H9 (cell line): ENCODE measurements around the gene IL32. TPM values are rescaled to one million over a fixed set of nuclear protein-coding genes. Genes with fewer than 3 reads are reported as not detected.
A peak's percentile ranks its signal among the peaks of the same experiment; 100 is the strongest.

ENCODE experiments used
- DNase-seq: peaks from one replicate; pipeline ENCODE4 v3.0.0-alpha.2; 2017
- H2AFZ ChIP-seq: one replicate; pipeline ENCODE4 v1.6.1; 2013; ENCODE audit warnings: mild to moderate bottlenecking, low read length, control low read depth, moderate library complexity
- H2AK5ac ChIP-seq: 2 replicates; pipeline ENCODE4 v1.6.1; 2013; ENCODE audit warnings: low read length, control low read depth, mixed read lengths; ENCODE audit not compliant: insufficient read length
- H2BK120ac ChIP-seq: one replicate; pipeline ENCODE4 v1.6.1; 2013; ENCODE audit warnings: low read depth, mild to moderate bottlenecking, low read length, control low read depth, inconsistent platforms; ENCODE audit not compliant: poor library complexity, severe bottlenecking
- H2BK12ac ChIP-seq: 2 replicates; pipeline ENCODE4 v1.6.1; 2013; ENCODE audit warnings: low read length, control low read depth, mixed read lengths, low read depth; ENCODE audit not compliant: insufficient read length
- H2BK15ac ChIP-seq: 2 replicates; pipeline ENCODE4 v1.6.1; 2013; ENCODE audit warnings: low read depth, low read length, control low read depth
- H2BK20ac ChIP-seq: one replicate; pipeline ENCODE4 v1.6.1; 2013; ENCODE audit warnings: low read depth, mild to moderate bottlenecking, low read length, control low read depth, inconsistent platforms; ENCODE audit not compliant: poor library complexity, severe bottlenecking
- H2BK5ac ChIP-seq: 2 replicates; pipeline ENCODE4 v1.6.1; 2013; ENCODE audit warnings: low read length, control low read depth, mixed read lengths; ENCODE audit not compliant: insufficient read length
- H3K14ac ChIP-seq: 2 replicates; pipeline ENCODE4 v1.6.1; 2013; ENCODE audit warnings: low read length, control low read depth; ENCODE audit not compliant: insufficient read depth
- H3K18ac ChIP-seq: 2 replicates; pipeline ENCODE4 v1.6.1; 2013; ENCODE audit warnings: low read depth, mild to moderate bottlenecking, mixed read lengths, low read length, control low read depth; ENCODE audit not compliant: insufficient read length
- H3K23ac ChIP-seq: 2 replicates; pipeline ENCODE4 v1.6.1; 2013; ENCODE audit warnings: low read length, control low read depth, mixed read lengths, low read depth; ENCODE audit not compliant: insufficient read length
- H3K23me2 ChIP-seq: 2 replicates; pipeline ENCODE4 v1.6.1; 2013; ENCODE audit warnings: low read depth, mild to moderate bottlenecking, mixed read lengths, low read length, control low read depth; ENCODE audit not compliant: insufficient read length, poor library complexity, severe bottlenecking
- H3K27ac ChIP-seq: 2 replicates; pipeline ENCODE4 v1.5.1; 2013; ENCODE audit warnings: low read length, control low read depth, mixed read lengths, low read depth; ENCODE audit not compliant: insufficient read length
- H3K27me3 ChIP-seq: 2 replicates; pipeline ENCODE4 v1.6.1; 2013; ENCODE audit warnings: low read length, control low read depth, inconsistent platforms; ENCODE audit not compliant: insufficient read depth
- H3K4ac ChIP-seq: 2 replicates; pipeline ENCODE4 v1.6.1; 2013; ENCODE audit warnings: low read depth, mild to moderate bottlenecking, control low read depth, inconsistent platforms, low read length, moderate library complexity
- H3K4me1 ChIP-seq: 2 replicates; pipeline ENCODE4 v1.6.1; 2013; ENCODE audit warnings: low read length, control low read depth, inconsistent platforms; ENCODE audit not compliant: insufficient read depth
- H3K4me2 ChIP-seq: 2 replicates; pipeline ENCODE4 v1.6.1; 2013; ENCODE audit warnings: low read length, control low read depth, mixed read lengths; ENCODE audit not compliant: insufficient read length, insufficient read depth
- H3K56ac ChIP-seq: 2 replicates; pipeline ENCODE4 v1.6.1; 2013; ENCODE audit warnings: low read depth, mild to moderate bottlenecking, mixed read lengths, low read length, control low read depth; ENCODE audit not compliant: insufficient read length
- H3K79me1 ChIP-seq: 2 replicates; pipeline ENCODE4 v1.6.1; 2013; ENCODE audit warnings: low read depth, mild to moderate bottlenecking, moderate library complexity, low read length, control low read depth, inconsistent platforms; ENCODE audit not compliant: insufficient read depth, poor library complexity, severe bottlenecking
- H3K79me2 ChIP-seq: 2 replicates; pipeline ENCODE4 v1.6.1; 2013; ENCODE audit warnings: low read length, control low read depth, inconsistent platforms; ENCODE audit not compliant: insufficient read depth
- H3K9ac ChIP-seq: 2 replicates; pipeline ENCODE4 v1.6.1; 2013; ENCODE audit warnings: low read length, control low read depth, mixed read lengths; ENCODE audit not compliant: insufficient read length; ENCODE audit errors: extremely low read depth
- H3K9me3 ChIP-seq: one replicate; pipeline ENCODE4 v1.6.1; 2013; ENCODE audit warnings: low read depth, low read length, inconsistent platforms; ENCODE audit not compliant: control insufficient read depth
- H3T11ph ChIP-seq: one replicate; pipeline ENCODE4 v1.6.1; 2013; ENCODE audit warnings: mild to moderate bottlenecking, low read length, control low read depth, inconsistent platforms
- H4K20me1 ChIP-seq: one replicate; pipeline ENCODE4 v1.6.1; 2013; ENCODE audit not compliant: control insufficient read depth, insufficient read length, insufficient read depth
- H4K5ac ChIP-seq: 2 replicates; pipeline ENCODE4 v1.6.1; 2013; ENCODE audit warnings: low read depth, mild to moderate bottlenecking, mixed read lengths, low read length, control low read depth; ENCODE audit not compliant: insufficient read length
- H4K8ac ChIP-seq: replicated peaks from 2 replicates; pipeline ENCODE4 v1.6.1; 2013; ENCODE audit warnings: low read length, control low read depth, mixed read lengths, low read depth; ENCODE audit not compliant: insufficient read length
- H4K91ac ChIP-seq: 2 replicates; pipeline ENCODE4 v1.6.1; 2013; ENCODE audit warnings: low read depth, mild to moderate bottlenecking, moderate library complexity, mixed read lengths, low read length, control low read depth; ENCODE audit not compliant: insufficient read length
- H3K27ac Mint-ChIP-seq, 3 experiments: 2 replicates in 2 of 3; 3 replicates in 1 of 3; pipeline ENCODE4 v1.8.0; 2020 to 2021; ENCODE audit warnings: mixed read lengths in 3 of 3, mild to moderate bottlenecking in 1 of 3, moderate library complexity in 1 of 3
- H3K27me3 Mint-ChIP-seq: 2 replicates; pipeline ENCODE4 v1.8.0; 2021; ENCODE audit warnings: low read depth, mild to moderate bottlenecking, moderate library complexity, mixed read lengths
- H3K36me3 Mint-ChIP-seq, 3 experiments: 2 replicates in 2 of 3; 3 replicates in 1 of 3; pipeline ENCODE4 v1.8.0; 2020 to 2021; ENCODE audit warnings: low read depth in 3 of 3, mixed read lengths in 3 of 3; ENCODE audit not compliant: insufficient read depth in 1 of 3
- H3K4me1 Mint-ChIP-seq, 2 experiments: 2 replicates each; pipeline ENCODE4 v1.8.0; 2020; ENCODE audit warnings: mixed read lengths in 2 of 2
- H3K4me3 Mint-ChIP-seq, 2 experiments: 2 replicates in 1 of 2; 3 replicates in 1 of 2; pipeline ENCODE4 v1.8.0; 2020 to 2021; ENCODE audit warnings: mild to moderate bottlenecking in 2 of 2, mixed read lengths in 2 of 2, moderate library complexity in 1 of 2
- H3K9me3 Mint-ChIP-seq, 2 experiments: 2 replicates in 1 of 2; 3 replicates in 1 of 2; pipeline ENCODE4 v1.8.0; 2020; ENCODE audit warnings: mild to moderate bottlenecking in 2 of 2, mixed read lengths in 2 of 2, moderate library complexity in 1 of 2
- CTCF ChIP-seq: fragments of 200-600 bp; sonication (generic); conservative IDR thresholded peaks from 3 replicates; pipeline ENCODE4 v1.8.0; 2021; ENCODE audit warnings: antibody characterized with exemption, mild to moderate bottlenecking
- WGBS: extraction: QIAGEN DNeasy Blood & Tissue Kit; methylation state at CpG from one replicate; pipeline ENCODE4 v1.1.7; 2013; ENCODE audit warnings: missing lambda C conversion rate, low lambda C conversion rate, mixed read lengths; ENCODE audit not compliant: insufficient read length; ENCODE audit errors: extremely low coverage; 5-methylcytosine and 5-hydroxymethylcytosine counted together
- total RNA-seq: library from RNA; stranded (reverse); gene quantifications from 2 replicates; pipeline ENCODE4 v1.2.1, GENCODE V29; 2021

The IL32 gene
- total RNA-seq, 1 experiment from 2014 or later, result 2.0 TPM

GRCh38 chr16:3026003-3026378, 39.4 kb upstream of the IL32 start:
- Histone ChIP-seq H2AFZ (no peak overlapping the region), H2BK5ac (no peak overlapping the region), H2BK15ac (no peak overlapping the region), H3K4ac (no peak overlapping the region), H3K23ac (no peak overlapping the region), H3K4me1 (peaks cover 2% of the 10 kb centered on the region; the same call in 1 of the 2 replicates), H3K27ac (no peak overlapping the region), H3K23me2 (peaks cover 22% of the 10 kb centered on the region), H3K9me3 (no peaks in the 10 kb centered on the region), H2AK5ac (no peak overlapping the region), H3T11ph (no peak overlapping the region), H2BK20ac (no peak overlapping the region), H3K79me1 (no peaks in the 10 kb centered on the region), H3K14ac (no peak overlapping the region), H3K27me3 (no peaks in the 10 kb centered on the region), H4K91ac (no peak overlapping the region), H3K79me2 (no peaks in the 10 kb centered on the region), H4K20me1 (no peaks in the 10 kb centered on the region), H4K5ac (no peak overlapping the region), H3K9ac (no peak overlapping the region), H3K56ac (no peak overlapping the region), H2BK12ac (no peak overlapping the region), H3K4me2 (no peak overlapping the region), H4K8ac (no peak overlapping the region), H2BK120ac (no peak overlapping the region), H3K18ac (no peak overlapping the region)
- Mint-ChIP-seq H3K9me3 (no peaks in the 10 kb centered on the region), H3K4me3 (no peak overlapping the region; a peak in 1 of 5 replicates), H3K27ac (no peak overlapping the region), H3K27me3 (peaks cover 4% of the 10 kb centered on the region), H3K4me1 (peaks cover 22 to 47% of the 10 kb centered on the region in 2 experiments), H3K36me3 (peaks cover 16 to 51% (median 42%) of the 10 kb centered on the region in 3 experiments)
- no peak for TF ChIP-seq CTCF
- peak; percentile 23 for DNase-seq
- no CpG with 5 or more reads among the region's 8 CpGs for WGBS
